Kidney (tissue), 14 donors: ENCODE data around the gene RAB20. TPM values are rescaled to one million over a fixed set of nuclear protein-coding genes. Genes with fewer than 3 reads are reported as not detected.

Source experiments
- DNase-seq, 5 donors: peaks; one replicate each; pipeline ENCODE4 v3.0.0-alpha.2; 2013 to 2020
- FAIRE-seq: peaks from 2 replicates; lab custom pipeline; 2012; peaks lifted over from hg19 to GRCh38; lab: Jason Lieb, UNC
- H3K27ac ChIP-seq, 2 donors: one replicate each; pipeline ENCODE4 v1.7.0; 2013; ENCODE audit warnings: low read depth in 2 of 2, low read length in 2 of 2, inconsistent platforms in 1 of 2
- H3K27me3 ChIP-seq: one replicate; pipeline ENCODE4 v1.7.1; 2013; ENCODE audit warnings: low read length, inconsistent platforms; ENCODE audit not compliant: control insufficient read depth, insufficient read depth
- H3K36me3 ChIP-seq, 3 donors: one replicate each; pipeline versions ENCODE4 v1.7.0 to v1.7.1; 2013; ENCODE audit warnings: low read length in 3 of 3, control low read depth in 1 of 3, inconsistent platforms in 1 of 3; ENCODE audit not compliant: insufficient read depth in 3 of 3, control insufficient read depth in 2 of 3
- H3K4me1 ChIP-seq, 3 donors: one replicate each; pipeline versions ENCODE4 v1.7.0 to v1.7.1; 2013; ENCODE audit warnings: low read length in 3 of 3, inconsistent platforms in 1 of 3, low read depth in 1 of 3; ENCODE audit not compliant: control insufficient read depth in 2 of 3, insufficient read depth in 2 of 3
- H3K4me3 ChIP-seq, 3 donors: one replicate each; pipeline versions ENCODE4 v1.7.0 to v1.8.1; 2013; ENCODE audit warnings: low read length in 3 of 3, control low read depth in 1 of 3, inconsistent platforms in 1 of 3
- H3K9ac ChIP-seq, 3 donors: one replicate each; pipeline versions ENCODE4 v1.7.0 to v1.7.1; 2013; ENCODE audit warnings: low read length in 3 of 3, control low read depth in 1 of 3, inconsistent platforms in 1 of 3
- H3K9me3 ChIP-seq, 3 donors: one replicate each; pipeline versions ENCODE4 v1.7.0 to v1.7.1; 2013; ENCODE audit warnings: low read length in 3 of 3, control low read depth in 1 of 3, inconsistent platforms in 1 of 3; ENCODE audit not compliant: control insufficient read depth in 2 of 3, insufficient read depth in 1 of 3
- intact Hi-C: fragments of 100-400 bp; cut with DNase I; formaldehyde crosslinking; loops from one replicate; pipeline ENCODE4 v1.11.1; 2022
- polyA plus RNA-seq: library from polyadenylated mRNA; stranded (reverse); fragments of 350-450 nt; fragmentation: Illumina TruSeq; extraction: RNeasy Lipid Tissue Mini Kit (QIAGEN cat#74804); gene quantifications from one replicate; pipeline ENCODE4 v1.2.3, GENCODE V29; 2014; ENCODE audit warnings: low read depth, low replicate concordance; ENCODE audit not compliant: insufficient read depth
- total RNA-seq: library from RNA; stranded (reverse); fragmentation: NEBNext Ultra II Directional; extraction: Animal tissue kit (Norgen Biotek cat#: 25700); gene quantifications from one replicate; pipeline ENCODE4 v1.2.1, GENCODE V29; 2021
- TF ChIP-seq, protein P1 (sequence below): IDR thresholded peaks from 3 replicates; pipeline ENCODE4 v1.5.1; 2012; ENCODE audit warnings: mild to moderate bottlenecking, moderate library complexity, borderline replicate concordance; ENCODE audit not compliant: insufficient read depth; ENCODE audit errors: extremely low read depth
- donor health status: control.
- donor health status: control.
- donor health status: control.
- donor health status: control.
- donor health status: control.
- donor health status: DM: yes; HTN: yes; CAD: no.
- donor health status: Normal renal cell carcinoma (clear cell type).

RAB20 gene
- total and polyA plus RNA-seq, 2 donors from 2014 or later, result 33.6 to 47.7 TPM

DNA sequence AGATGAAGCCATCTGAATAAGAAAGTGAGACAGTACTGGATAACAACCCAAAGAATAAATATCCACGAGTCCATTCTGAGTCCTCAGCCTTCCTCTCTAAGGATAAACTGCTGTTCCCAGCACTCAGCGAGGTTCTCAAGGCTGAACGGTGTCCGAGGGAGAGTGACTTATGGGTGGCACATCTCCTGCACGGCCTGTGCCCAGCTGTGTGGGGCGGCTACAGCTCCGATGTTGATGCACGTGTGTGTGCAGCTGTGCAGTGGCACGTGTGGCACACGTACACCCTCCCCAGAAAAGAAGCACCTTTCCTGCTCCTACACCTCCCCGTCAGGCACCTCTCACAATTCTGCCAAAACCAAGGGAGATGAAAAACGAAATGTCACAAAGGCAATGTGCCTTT, 45.0 kb downstream of the RAB20 start:
- Histone ChIP-seq H3K9me3 (no peaks in the 10 kb centered on the region), H3K4me1 (peaks cover 0 to 17% (median 4%) of the 10 kb centered on the region in 3 donors), H3K4me3 (no peak overlapping the region), H3K9ac (no peak overlapping the region), H3K27me3 (no peaks in the 10 kb centered on the region), H3K36me3 (peaks cover 4 to 28% (median 14%) of the 10 kb centered on the region in 3 donors), H3K27ac (no peak overlapping the region)
- FAIRE-seq, result no peak
- TF ChIP-seq, protein P1, sequence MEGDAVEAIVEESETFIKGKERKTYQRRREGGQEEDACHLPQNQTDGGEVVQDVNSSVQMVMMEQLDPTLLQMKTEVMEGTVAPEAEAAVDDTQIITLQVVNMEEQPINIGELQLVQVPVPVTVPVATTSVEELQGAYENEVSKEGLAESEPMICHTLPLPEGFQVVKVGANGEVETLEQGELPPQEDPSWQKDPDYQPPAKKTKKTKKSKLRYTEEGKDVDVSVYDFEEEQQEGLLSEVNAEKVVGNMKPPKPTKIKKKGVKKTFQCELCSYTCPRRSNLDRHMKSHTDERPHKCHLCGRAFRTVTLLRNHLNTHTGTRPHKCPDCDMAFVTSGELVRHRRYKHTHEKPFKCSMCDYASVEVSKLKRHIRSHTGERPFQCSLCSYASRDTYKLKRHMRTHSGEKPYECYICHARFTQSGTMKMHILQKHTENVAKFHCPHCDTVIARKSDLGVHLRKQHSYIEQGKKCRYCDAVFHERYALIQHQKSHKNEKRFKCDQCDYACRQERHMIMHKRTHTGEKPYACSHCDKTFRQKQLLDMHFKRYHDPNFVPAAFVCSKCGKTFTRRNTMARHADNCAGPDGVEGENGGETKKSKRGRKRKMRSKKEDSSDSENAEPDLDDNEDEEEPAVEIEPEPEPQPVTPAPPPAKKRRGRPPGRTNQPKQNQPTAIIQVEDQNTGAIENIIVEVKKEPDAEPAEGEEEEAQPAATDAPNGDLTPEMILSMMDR, result no peak
- intact Hi-C loops, result no loop called here
- peak in 1 of 5 donors; percentile 71 for DNase-seq

DNA sequence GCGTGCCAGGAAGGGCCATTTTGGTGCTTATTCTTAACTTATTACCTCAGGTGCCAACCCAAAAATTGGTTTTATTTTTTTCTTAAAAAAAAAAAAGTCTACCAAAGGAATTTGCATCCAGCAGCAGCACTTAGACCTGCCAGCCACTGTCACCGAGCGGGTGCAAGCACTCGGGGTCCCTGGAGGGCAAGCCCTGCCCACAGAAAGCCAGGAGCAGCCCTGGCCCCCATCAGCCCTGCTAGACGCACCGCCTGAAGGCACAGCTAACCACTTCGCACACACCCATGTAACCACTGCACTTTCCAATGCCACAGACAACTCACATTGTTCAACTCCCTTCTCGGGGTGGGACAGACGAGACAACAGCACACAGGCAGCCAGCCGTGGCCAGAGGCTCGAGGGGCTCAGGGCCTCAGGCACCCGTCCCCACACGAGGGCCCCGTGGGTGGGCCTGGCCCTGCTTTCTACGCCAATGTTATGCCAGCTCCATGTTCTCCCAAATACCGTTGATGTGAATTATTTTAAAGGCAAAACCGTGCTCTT, 49.3 kb downstream of the RAB20 start:
- Histone ChIP-seq H3K4me3 (no peak overlapping the region), H3K4me1 (peaks cover 0 to 22% (median 11%) of the 10 kb centered on the region in 3 donors), H3K27me3 (no peaks in the 10 kb centered on the region), H3K9ac (no peak overlapping the region), H3K36me3 (peaks cover 4 to 50% (median 12%) of the 10 kb centered on the region in 3 donors), H3K9me3 (no peaks in the 10 kb centered on the region), H3K27ac (no peak overlapping the region)
- DNase-seq, result peak in 1 of 5 donors; percentile 52
- TF ChIP-seq, protein P1, result no peak
- FAIRE-seq, result no peak
- intact Hi-C loops, result no loop called here

DNA sequence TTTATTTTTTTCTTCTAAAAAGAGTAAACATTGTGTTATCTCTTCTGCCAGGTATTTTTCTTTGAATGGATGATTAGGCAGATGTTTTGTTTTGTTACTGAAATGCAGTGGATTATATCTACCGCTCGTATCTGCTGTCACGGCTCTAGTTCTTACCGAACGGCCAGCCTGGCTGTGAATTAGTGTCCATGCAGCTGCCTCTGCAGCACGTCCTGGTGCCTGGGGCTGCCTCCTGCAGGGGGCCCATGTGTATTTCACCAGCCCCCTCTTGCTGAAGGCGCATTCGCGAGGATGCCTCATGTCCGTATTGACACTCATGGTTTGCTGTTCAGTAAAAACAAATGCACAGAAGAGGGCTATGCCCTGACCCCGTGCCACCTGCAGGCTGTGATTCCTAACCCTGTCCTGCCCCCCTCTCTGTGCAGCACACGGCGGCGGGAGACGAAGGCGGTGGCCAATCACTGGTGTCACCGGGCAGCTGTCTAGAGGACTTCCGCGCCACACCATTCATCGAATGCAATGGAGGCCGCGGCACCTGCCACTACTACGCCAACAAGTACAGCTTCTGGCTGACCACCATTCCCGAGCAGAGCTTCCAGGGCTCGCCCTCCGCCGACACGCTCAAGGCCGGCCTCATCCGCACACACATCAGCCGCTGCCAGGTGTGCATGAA, 49.9 kb downstream of the RAB20 start:
- no peak overlapping the region for H3K9ac ChIP-seq
- DNase-seq (peak in 1 of 5 donors; percentile 67), FAIRE-seq (no peak)
- H3K9me3 ChIP-seq, result no peaks in the 10 kb centered on the region
- TF ChIP-seq, protein P1, result no peak
- no peaks in the 10 kb centered on the region for H3K27me3 ChIP-seq
- H3K4me3 ChIP-seq, result no peak overlapping the region
- H3K36me3 ChIP-seq, result peaks cover 4 to 50% (median 12%) of the 10 kb centered on the region in 3 donors
- intact Hi-C loops, result no loop called here
- no peak overlapping the region for H3K27ac ChIP-seq
- H3K4me1 ChIP-seq, result peaks cover 0 to 27% (median 15%) of the 10 kb centered on the region in 3 donors
